OCI-LY3 (cell line): Measurements from ENCODE around the gene TRPM1.

ENCODE experiments used
- H2AFZ ChIP-seq: fragments of 200-600, 300-600 bp; shearing (Covaris generic); 2 replicates; pipeline ENCODE4 v1.6.0; 2014; ENCODE audit warnings: antibody characterized with exemption, low read depth, low read length
- H3K27ac ChIP-seq: fragments of 200-600, 300-600 bp; sonication (generic); 2 replicates; pipeline ENCODE4 v1.5.1; 2014; ENCODE audit warnings: mild to moderate bottlenecking, low read length, moderate library complexity, mixed read lengths
- H3K27me3 ChIP-seq: fragments of 200-600, 300-600 bp; sonication (generic); 2 replicates; pipeline ENCODE4 v1.6.1; 2014; ENCODE audit warnings: low read depth, low read length, mixed read lengths
- H3K36me3 ChIP-seq: fragments of 200-600, 300-600 bp; sonication (generic); replicated peaks from 2 replicates; pipeline ENCODE3; 2014; ENCODE audit warnings: low read depth, low read length, mixed read lengths
- H3K4me1 ChIP-seq: fragments of 300-600, 200-600 bp; sonication (generic); 2 replicates; pipeline ENCODE4 v1.6.1; 2014; ENCODE audit warnings: low read length, mixed read lengths
- H3K4me2 ChIP-seq: fragments of 200-600, 300-600 bp; sonication (generic); 2 replicates; pipeline ENCODE4 v1.6.1; 2014; ENCODE audit warnings: low read length, mixed read lengths
- H3K4me3 ChIP-seq: fragments of 300-600, 200-600 bp; sonication (generic); 2 replicates; pipeline ENCODE4 v1.5.1; 2014; ENCODE audit warnings: antibody characterized with exemption, mild to moderate bottlenecking, low read length, moderate library complexity
- H3K79me2 ChIP-seq: fragments of 300-600, 200-600 bp; shearing (Covaris generic); 2 replicates; pipeline ENCODE4 v1.6.1; 2014; ENCODE audit warnings: mild to moderate bottlenecking, low read length, mixed read lengths
- H3K9ac ChIP-seq: fragments of 300-600, 200-600 bp; shearing (Covaris generic); 2 replicates; pipeline ENCODE4 v1.6.0; 2014; ENCODE audit warnings: mild to moderate bottlenecking, low read length, moderate library complexity
- H3K9me3 ChIP-seq: fragments of 200-600, 300-600 bp; shearing (Covaris generic); 2 replicates; pipeline ENCODE4 v1.6.1; 2014; ENCODE audit warnings: low read length, mixed read lengths; ENCODE audit not compliant: insufficient read depth
- H4K20me1 ChIP-seq: fragments of 200-600, 300-600 bp; sonication (generic); 2 replicates; pipeline ENCODE4 v1.6.1; 2016; ENCODE audit warnings: low read length, mixed read lengths; ENCODE audit not compliant: insufficient read depth
- EZH2phosphoT487 ChIP-seq: fragments of 200-600 bp; shearing (Covaris generic); IDR thresholded peaks from 2 replicates; pipeline ENCODE4 v1.6.1; 2018; ENCODE audit warnings: antibody characterized with exemption, mixed run types, low read depth
- TF ChIP-seq, protein P1 (sequence below): fragments of 200-600, 300-600 bp; sonication (generic); IDR thresholded peaks from 2 replicates; pipeline ENCODE4 v1.5.1; 2014; ENCODE audit warnings: antibody characterized with exemption, low read length, low read depth

TRPM1 gene

DNA sequence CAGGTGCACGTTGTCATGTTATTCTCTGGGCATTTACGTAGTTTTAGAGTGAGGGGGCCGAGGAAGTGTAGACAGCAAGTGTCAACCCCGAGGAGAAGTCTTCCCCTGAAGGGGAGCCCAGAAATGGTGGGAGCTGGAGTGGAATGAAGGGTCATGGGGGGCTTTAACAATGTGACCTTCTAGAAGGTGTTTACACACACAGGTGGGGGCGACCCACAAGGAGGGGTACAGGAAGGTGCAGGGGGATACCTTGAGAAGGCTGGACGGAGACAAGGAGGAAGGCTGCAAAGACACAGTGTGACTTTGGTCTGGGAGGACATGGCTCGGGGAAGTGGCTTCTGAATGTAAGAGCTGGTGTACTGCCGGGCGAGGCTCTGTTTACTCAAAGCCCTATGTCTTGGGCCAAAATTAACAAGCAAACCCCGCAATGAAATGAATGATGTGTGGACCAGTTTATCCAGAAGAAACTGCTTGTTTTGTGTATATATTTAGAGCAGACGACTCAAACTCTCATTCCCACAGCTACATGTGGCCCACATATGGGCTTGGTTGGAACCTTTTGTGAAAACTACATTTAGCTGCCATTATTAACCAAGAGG is 18.7 kb downstream of the TRPM1 start:
- no peaks in the 10 kb centered on the region for H3K36me3 ChIP-seq
- H3K9ac ChIP-seq: no peak overlapping the region
- no peaks in the 10 kb centered on the region for H3K79me2 ChIP-seq
- peaks cover 22% of the 10 kb centered on the region for H3K4me1 ChIP-seq
- no peak overlapping the region for H3K27ac ChIP-seq
- no peak overlapping the region for H3K4me3 ChIP-seq
- H3K4me2 ChIP-seq: no peak overlapping the region
- H3K9me3 ChIP-seq: no peaks in the 10 kb centered on the region
- no peak for TF ChIP-seq EZH2phosphoT487
- TF ChIP-seq, protein P1, sequence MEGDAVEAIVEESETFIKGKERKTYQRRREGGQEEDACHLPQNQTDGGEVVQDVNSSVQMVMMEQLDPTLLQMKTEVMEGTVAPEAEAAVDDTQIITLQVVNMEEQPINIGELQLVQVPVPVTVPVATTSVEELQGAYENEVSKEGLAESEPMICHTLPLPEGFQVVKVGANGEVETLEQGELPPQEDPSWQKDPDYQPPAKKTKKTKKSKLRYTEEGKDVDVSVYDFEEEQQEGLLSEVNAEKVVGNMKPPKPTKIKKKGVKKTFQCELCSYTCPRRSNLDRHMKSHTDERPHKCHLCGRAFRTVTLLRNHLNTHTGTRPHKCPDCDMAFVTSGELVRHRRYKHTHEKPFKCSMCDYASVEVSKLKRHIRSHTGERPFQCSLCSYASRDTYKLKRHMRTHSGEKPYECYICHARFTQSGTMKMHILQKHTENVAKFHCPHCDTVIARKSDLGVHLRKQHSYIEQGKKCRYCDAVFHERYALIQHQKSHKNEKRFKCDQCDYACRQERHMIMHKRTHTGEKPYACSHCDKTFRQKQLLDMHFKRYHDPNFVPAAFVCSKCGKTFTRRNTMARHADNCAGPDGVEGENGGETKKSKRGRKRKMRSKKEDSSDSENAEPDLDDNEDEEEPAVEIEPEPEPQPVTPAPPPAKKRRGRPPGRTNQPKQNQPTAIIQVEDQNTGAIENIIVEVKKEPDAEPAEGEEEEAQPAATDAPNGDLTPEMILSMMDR: no peak
- 0 out of 2 replicates have a peak, but pooled peaks cover 5% of the 10 kb centered on the region for H3K27me3 ChIP-seq
- H2AFZ ChIP-seq: no peak overlapping the region
- no peaks in the 10 kb centered on the region for H4K20me1 ChIP-seq

DNA sequence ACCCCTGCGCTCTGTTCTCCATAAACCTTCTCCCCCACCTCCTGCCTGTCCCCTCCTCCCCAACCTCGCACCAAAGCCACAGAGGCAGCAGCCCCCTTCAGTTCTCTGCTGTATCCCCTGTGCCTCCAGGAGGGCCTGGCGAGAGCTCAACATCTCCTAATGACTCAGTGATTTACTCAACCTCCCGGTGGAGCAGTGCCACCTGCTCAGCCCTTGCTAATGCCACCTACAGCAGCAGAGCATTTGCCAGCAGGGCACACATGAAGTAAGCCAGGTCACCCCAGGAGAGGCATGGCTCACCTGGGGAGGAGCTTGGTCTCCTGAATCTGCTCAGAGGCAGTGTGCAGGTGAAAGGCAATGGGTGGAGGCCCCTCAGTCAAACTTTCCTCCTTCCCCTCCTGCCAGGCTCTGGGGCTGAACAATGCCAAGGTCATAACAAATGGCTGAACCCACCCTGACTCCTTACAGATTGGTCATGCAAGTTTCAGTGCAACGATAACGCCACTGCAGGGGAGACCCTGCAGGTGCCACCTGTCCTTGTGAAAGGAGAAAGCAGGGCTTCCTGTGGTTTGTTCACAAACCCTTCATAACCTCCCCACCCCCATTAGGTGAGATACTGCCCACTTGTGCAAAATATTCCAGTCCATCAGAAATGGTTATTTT is 19.8 kb downstream of the TRPM1 start:
- H3K4me2 ChIP-seq: 0 out of 2 replicates have a peak overlapping the region, but pooled peaks have one; percentile 4
- no peak overlapping the region; the same call in 1 of the 2 replicates for H2AFZ ChIP-seq
- H3K79me2 ChIP-seq: no peaks in the 10 kb centered on the region
- no peak overlapping the region for H3K9ac ChIP-seq
- H3K9me3 ChIP-seq: no peaks in the 10 kb centered on the region
- no peak overlapping the region for H3K27ac ChIP-seq
- H4K20me1 ChIP-seq: no peaks in the 10 kb centered on the region
- 0 out of 2 replicates have a peak, but pooled peaks cover 5% of the 10 kb centered on the region for H3K27me3 ChIP-seq
- H3K4me1 ChIP-seq: peaks cover 33% of the 10 kb centered on the region
- H3K36me3 ChIP-seq: no peaks in the 10 kb centered on the region
- H3K4me3 ChIP-seq: no peak overlapping the region
- TF ChIP-seq, protein P1: no peak
- TF ChIP-seq EZH2phosphoT487: no peak

DNA sequence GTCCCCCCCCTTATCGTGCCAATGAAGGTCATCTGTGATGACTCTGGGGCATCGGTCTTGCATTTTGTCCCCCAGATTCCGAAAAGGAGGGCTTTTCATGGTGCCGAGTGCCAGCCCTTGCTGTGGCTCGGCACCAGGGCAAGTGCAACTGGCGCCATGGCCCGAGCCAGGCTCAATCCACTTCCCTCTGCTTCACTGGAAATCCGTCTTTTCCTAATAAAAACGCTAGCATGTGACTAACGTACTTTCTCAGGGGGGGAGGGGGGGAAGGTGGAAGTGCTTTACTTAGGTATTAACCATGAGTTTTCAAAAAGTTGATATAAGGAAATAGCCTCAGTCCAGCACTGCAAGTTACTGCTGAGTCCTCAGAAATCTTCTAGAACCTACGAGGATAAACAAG is 20.5 kb downstream of the TRPM1 start:
- no peaks in the 10 kb centered on the region for H3K9me3 ChIP-seq
- no peak overlapping the region for H3K4me3 ChIP-seq
- 0 out of 2 replicates have a peak, but pooled peaks cover 5% of the 10 kb centered on the region for H3K27me3 ChIP-seq
- no peak for TF ChIP-seq EZH2phosphoT487
- TF ChIP-seq, protein P1: no peak
- no peak overlapping the region for H3K4me2 ChIP-seq
- no peak overlapping the region for H3K9ac ChIP-seq
- H2AFZ ChIP-seq: no peak overlapping the region; the same call in 1 of the 2 replicates
- peaks cover 34% of the 10 kb centered on the region for H3K4me1 ChIP-seq
- no peaks in the 10 kb centered on the region for H3K79me2 ChIP-seq
- H3K36me3 ChIP-seq: no peaks in the 10 kb centered on the region
- no peak overlapping the region for H3K27ac ChIP-seq
- H4K20me1 ChIP-seq: no peaks in the 10 kb centered on the region

DNA sequence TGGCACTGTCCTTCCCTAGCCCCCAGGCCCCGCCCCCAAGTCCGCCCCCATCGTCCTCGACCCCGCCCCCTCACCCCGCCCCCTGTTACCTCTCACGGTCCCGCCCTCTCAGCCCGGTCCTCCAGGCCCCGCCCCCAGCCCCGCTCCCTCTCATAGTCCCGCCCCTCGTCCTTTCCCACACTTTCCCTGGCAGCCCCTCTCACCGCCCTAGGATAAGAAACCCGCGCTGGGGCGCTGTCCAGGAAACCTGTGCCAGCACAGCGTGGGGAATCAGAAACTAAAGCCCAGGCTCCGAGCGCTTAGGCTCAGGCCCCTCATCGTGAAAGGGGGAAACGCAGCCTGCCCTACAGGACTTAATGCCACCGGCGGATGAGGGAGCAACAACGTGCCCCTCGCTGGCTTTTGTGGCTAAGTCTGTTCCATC is 20.9 kb downstream of the TRPM1 start:
- Histone ChIP-seq H3K4me2 (no peak overlapping the region), H3K36me3 (no peaks in the 10 kb centered on the region), H3K79me2 (no peaks in the 10 kb centered on the region), H2AFZ (no peak overlapping the region), H3K4me3 (no peak overlapping the region), H4K20me1 (no peaks in the 10 kb centered on the region), H3K27me3 (0 out of 2 replicates have a peak, but pooled peaks cover 5% of the 10 kb centered on the region), H3K4me1 (peaks cover 34% of the 10 kb centered on the region), H3K27ac (no peak overlapping the region), H3K9ac (no peak overlapping the region), H3K9me3 (no peaks in the 10 kb centered on the region)
- TF ChIP-seq, protein P1: no peak
- TF ChIP-seq EZH2phosphoT487: no peak
